ENCODE data around the gene PSD2. TPM values are rescaled to one million over a fixed set of nuclear protein-coding genes. Genes with fewer than 3 reads are reported as not detected.
A peak's percentile ranks its signal among the peaks of the same experiment; 100 is the strongest.

The PSD2 gene
- total and polyA plus RNA-seq, 2 donors (not counting 1 experiment from before 2014, with no cell fraction given), result 0.10 to 0.17 TPM

DNA sequence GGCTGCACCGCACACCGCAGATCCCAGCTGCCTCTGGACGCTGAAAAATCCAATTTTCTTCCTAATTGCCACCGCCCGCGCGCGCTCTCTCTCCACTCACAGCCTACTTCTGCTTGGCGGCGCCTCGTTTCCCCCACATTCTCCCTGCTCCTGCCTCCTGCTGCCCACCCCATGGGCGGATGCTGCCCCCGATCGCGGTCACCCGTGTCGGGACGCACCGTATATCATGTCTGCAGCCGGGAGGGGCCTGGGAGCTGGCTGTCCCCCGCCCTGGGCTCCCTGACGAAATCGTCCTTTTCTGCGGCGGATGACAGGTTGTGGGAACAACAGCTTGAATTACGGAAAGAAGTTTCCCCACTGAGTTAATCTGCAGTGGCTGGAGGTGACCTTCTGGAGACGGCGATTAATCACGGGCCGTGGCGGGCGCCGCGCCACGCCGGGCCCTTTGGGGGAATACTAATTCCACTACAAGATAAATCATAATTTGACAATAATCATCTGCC is 36.3 kb upstream of the PSD2 start:
- intact Hi-C loops (cut with micrococcal nuclease), result no loop called here
- H3K4me2 ChIP-seq (replicated peaks; ENCODE audit: low read depth, low read length, poor library complexity, severe bottlenecking), result peak overlapping the region; percentile 10

More for the DNA sequence above, 36.3 kb upstream of the PSD2 start:
- Histone ChIP-seq H3K9ac (ENCODE audit: low read length) (no peak overlapping the region), H3K27me3 (replicated peaks in 1 of 4; ENCODE audit: control extremely low read depth in 1 of 4, control insufficient read depth in 3 of 4, insufficient read depth in 4 of 4, low read length in 3 of 4) (peaks cover 0 to 32% (median 13%) of the 10 kb centered on the region in 4 experiments), H4K20me1 (ENCODE audit: control insufficient read depth, insufficient read depth, low read length, poor library complexity, severe bottlenecking) (no peaks in the 10 kb centered on the region), H3K4me3 (ENCODE audit: control extremely low read depth in 1 of 5, extremely low read depth in 1 of 5, insufficient read depth in 1 of 5, low read depth in 2 of 5, low read length in 4 of 5) (no peak overlapping the region), H3K4me1 (ENCODE audit: control insufficient read depth in 2 of 2, insufficient read depth in 2 of 2, low read length in 2 of 2) (peaks cover 52 to 56% of the 10 kb centered on the region in 2 donors), H2AFZ (ENCODE audit: insufficient read depth, low read depth, low read length, poor library complexity, severe bottlenecking) (no peak overlapping the region), H3K27ac (ENCODE audit: low read length in 2 of 2) (no peak overlapping the region), H3K36me3 (replicated peaks in 1 of 2; ENCODE audit: control extremely low read depth in 1 of 2, control insufficient read depth in 1 of 2, extremely low read depth in 1 of 2, insufficient read depth in 2 of 2, low read length in 1 of 2) (no peaks in the 10 kb centered on the region), H3K9me3 (ENCODE audit: control extremely low read depth in 1 of 3, control insufficient read depth in 2 of 3, insufficient read depth in 1 of 3, low read length in 2 of 3) (no peaks in the 10 kb centered on the region), H3K79me2 (ENCODE audit: control insufficient read depth, insufficient read depth, low read length) (no peaks in the 10 kb centered on the region)
- no peak for ATAC-seq (ENCODE audit: low read depth)
- Mint-ChIP-seq H3K4me1 (peaks cover 69% of the 10 kb centered on the region), H3K9me3 (ENCODE audit: insufficient read depth) (no peaks in the 10 kb centered on the region), H3K27me3 (peaks cover 18% of the 10 kb centered on the region), H3K27ac (no peak overlapping the region), H3K4me3 (no peak overlapping the region)
- no peak for DNase-seq
- ChIA-PET POLR2A (interaction anchor here (0.5 to 4.7 kb wide), 3 partner anchors 12 to 122 kb away, joined by 3 to 27 read pairs (median 6); no protein-coding TSS in a partner anchor), CTCF (interaction anchor here (0.9 to 15.3 kb wide), 4 partner anchors 10 to 129 kb away, joined by 3 to 479 read pairs (median 6); no protein-coding TSS in a partner anchor)
- WGBS (ENCODE audit: insufficient coverage), result 32% methylated on average over 25 of the region's 36 CpGs
- no peak for TF ChIP-seq EZH2 (IDR thresholded peaks at IDR 0.05; ENCODE audit: borderline replicate concordance, insufficient read depth, low read depth, low read length, poor library complexity, severe bottlenecking)
- no peak for TF ChIP-seq CTCF (IDR thresholded peaks at IDR 0.05)
